Measurements from ENCODE around the gene TP53AIP1. TPM values are rescaled to one million over a fixed set of nuclear protein-coding genes. Genes with fewer than 3 reads are reported as not detected.

Gene TP53AIP1
- total and polyA plus RNA-seq, 2 experiments from 2014 or later, result 0.83 TPM; not detected in 1

DNA sequence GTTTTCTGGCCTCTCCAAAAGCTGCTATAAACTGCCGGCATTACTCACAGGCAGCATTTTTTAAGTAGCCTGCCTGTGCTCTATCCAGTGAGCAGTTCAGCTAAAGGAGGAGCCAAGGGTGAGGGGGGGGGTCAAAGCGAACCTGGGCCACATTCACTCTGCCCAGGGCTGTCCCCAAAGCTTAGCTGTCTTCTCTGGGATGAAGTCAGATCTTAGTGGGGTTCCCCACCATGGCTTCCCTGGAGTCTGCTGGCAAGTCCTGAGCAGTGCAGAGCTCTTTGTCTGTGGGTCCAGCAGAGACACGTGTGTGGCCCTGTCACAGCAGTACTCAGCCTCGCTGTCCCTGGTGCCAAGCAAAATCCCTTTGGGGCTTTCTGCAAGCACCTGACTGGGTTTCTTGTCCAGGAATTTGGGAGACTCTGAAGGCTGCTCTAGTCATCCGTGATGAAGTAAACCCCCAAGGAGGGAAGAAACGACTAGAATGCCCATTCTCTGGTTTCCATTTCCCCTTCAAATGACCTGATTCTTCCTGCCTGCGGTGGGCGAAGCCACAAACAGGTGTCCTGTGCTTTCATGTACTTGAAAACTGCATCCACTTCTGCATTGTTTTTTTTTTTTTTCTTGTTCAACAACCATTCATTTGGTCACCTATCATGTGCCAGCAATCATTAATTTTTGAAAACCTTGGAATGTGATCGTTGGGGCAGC lies 48.9 kb downstream of the TP53AIP1 start:
- H3K9me3 ChIP-seq (ENCODE audit: low read depth), result no peaks in the 10 kb centered on the region
- H3K4me1 ChIP-seq (ENCODE audit: low read depth), result peaks cover 74% of the 10 kb centered on the region
- DNase-seq (ENCODE audit: low read depth in 1 of 2, low spot score in 1 of 2), result no peak
- TF ChIP-seq, protein P1, sequence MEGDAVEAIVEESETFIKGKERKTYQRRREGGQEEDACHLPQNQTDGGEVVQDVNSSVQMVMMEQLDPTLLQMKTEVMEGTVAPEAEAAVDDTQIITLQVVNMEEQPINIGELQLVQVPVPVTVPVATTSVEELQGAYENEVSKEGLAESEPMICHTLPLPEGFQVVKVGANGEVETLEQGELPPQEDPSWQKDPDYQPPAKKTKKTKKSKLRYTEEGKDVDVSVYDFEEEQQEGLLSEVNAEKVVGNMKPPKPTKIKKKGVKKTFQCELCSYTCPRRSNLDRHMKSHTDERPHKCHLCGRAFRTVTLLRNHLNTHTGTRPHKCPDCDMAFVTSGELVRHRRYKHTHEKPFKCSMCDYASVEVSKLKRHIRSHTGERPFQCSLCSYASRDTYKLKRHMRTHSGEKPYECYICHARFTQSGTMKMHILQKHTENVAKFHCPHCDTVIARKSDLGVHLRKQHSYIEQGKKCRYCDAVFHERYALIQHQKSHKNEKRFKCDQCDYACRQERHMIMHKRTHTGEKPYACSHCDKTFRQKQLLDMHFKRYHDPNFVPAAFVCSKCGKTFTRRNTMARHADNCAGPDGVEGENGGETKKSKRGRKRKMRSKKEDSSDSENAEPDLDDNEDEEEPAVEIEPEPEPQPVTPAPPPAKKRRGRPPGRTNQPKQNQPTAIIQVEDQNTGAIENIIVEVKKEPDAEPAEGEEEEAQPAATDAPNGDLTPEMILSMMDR (IDR thresholded peaks at IDR 0.05; ENCODE audit: low read depth, low read length), result no peak
- H3K27ac ChIP-seq, result peak overlapping the region; percentile 87
- no peaks in the 10 kb centered on the region for H3K27me3 ChIP-seq
- no peaks in the 10 kb centered on the region for H3K36me3 ChIP-seq
- peak overlapping the region; percentile 76 for H3K4me3 ChIP-seq

DNA sequence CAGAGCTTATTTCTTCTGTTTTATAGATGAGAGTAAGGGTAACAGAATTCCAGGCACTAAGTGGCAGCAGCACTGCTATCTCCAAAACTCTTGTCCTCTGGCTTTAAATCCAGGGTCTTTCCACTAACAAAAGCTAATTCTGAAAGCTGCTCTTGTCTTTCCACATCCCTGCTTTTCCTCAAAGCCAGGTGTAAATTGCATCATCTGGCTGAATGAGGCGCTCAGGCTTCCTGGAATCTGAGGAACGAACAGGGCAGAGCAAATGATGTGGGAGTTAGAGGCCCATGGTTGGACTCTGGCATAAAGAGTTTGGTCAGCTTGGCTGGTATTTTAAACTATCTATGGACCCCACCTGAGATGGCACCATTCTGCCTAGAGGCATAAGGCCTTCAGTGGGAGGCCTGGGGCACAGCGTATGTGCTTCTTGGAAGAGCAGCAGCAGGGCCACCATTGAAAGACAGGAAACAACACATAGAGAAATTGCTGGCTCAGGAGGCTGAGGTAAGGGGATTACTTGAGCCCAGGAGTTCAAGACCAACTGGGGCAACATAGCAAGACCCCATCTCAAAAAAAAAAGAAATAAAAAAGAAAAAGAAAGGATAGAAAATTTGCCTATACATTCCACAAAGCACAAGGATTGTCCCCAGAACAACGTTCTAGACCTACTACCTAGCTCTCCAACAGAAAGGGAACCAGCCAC lies 49.7 kb downstream of the TP53AIP1 start:
- H3K36me3 ChIP-seq, result no peaks in the 10 kb centered on the region
- H3K27me3 ChIP-seq, result no peaks in the 10 kb centered on the region
- peak overlapping the region; percentile 76 for H3K4me3 ChIP-seq
- peaks cover 74% of the 10 kb centered on the region for H3K4me1 ChIP-seq (ENCODE audit: low read depth)
- H3K9me3 ChIP-seq (ENCODE audit: low read depth), result no peaks in the 10 kb centered on the region
- TF ChIP-seq, protein P1 (IDR thresholded peaks at IDR 0.05; ENCODE audit: low read depth, low read length), result no peak
- peak overlapping the region; percentile 87 for H3K27ac ChIP-seq
- no peak for DNase-seq (ENCODE audit: low read depth in 1 of 2, low spot score in 1 of 2)

DNA sequence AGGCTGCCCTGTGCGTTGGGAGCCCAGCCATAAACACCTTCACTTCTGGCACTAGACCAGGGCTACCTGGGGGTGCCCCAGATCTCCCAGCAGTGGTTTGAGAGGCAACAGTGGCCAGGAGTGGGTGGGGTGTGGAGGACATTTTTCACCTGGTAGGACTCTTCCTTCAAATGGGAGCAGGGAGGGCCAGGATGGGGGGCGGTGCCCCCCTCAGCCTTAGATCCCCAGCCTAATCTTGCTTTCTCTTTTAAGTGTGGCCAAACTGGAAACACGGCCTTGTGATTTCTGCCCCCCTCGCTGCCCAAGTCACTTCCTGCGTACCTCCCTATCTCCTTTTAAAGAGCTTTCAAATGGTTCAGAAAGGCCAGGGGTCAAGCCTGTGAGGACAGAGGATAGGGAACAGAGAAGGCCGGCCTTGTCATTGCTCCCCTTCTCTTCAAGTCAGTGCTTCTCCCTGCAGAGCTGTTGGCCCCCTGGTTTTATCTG lies 50.7 kb downstream of the TP53AIP1 start:
- Histone ChIP-seq H3K4me3 (peak overlapping the region; percentile 76), H3K4me1 (ENCODE audit: low read depth) (peaks cover 74% of the 10 kb centered on the region), H3K27ac (peak overlapping the region; percentile 87), H3K36me3 (no peaks in the 10 kb centered on the region), H3K27me3 (no peaks in the 10 kb centered on the region), H3K9me3 (ENCODE audit: low read depth) (no peaks in the 10 kb centered on the region)
- TF ChIP-seq, protein P1 (IDR thresholded peaks at IDR 0.05; ENCODE audit: low read depth, low read length), result no peak
- DNase-seq (ENCODE audit: low read depth in 1 of 2, low spot score in 1 of 2), result peak in 1 of 2 donors; percentile 68

DNA sequence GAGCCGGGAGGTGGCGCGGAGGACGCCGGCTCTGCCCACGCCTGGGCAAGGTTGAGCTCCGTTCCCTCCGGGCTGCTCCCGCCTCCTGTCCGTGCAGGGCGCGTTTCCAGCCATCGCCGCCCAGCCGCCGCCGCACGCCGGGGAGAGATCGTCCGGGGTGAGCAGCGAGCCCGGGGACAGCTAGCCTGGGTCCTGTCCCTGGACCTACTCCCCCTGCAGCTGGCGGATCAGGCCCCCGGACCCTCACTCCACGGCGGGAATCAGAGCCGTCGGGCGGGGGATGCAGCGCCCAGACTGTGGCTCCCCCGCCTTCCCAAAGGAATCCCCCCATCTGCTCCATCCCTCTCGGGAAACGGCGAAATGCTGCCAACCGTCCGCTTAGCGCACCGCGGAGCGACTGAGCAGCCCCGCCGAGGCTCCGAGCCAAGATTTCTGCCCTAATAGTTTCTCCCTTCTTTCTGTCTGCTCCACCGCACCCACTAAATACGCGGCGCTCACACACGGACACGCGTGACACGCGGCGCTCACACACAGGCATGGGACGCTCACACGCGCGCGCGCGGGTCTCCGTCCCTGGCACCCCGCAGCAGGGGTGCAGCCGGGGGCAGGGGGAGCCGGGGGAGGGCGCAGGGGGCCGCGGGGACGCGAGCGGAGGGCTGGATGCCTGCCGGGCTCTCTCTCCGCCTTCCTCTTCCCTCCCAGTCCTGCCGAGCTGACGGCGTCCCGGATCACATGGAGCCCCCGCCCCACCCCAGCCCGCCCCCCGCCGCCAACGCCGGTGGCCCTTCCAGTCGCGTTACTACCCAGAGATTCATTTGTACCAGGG lies 51.9 kb downstream of the TP53AIP1 start, which contains the start of gene KCNJ5:
Gene KCNJ5, plus strand, starts transcription at position 814 of the 826 bp plus-strand sequence. CDS start 19,918 bp downstream, outside the sequence.
- Histone ChIP-seq H3K4me3 (peak within 1 kb of the TSS; percentile 76), H3K27me3 (no peaks in the 10 kb centered on the region), H3K27ac (peak within 1 kb of the TSS; percentile 87), H3K4me1 (ENCODE audit: low read depth) (peaks cover 68% of the 10 kb centered on the region), H3K36me3 (no peaks in the 10 kb centered on the region), H3K9me3 (ENCODE audit: low read depth) (no peaks in the 10 kb centered on the region)
- TF ChIP-seq, protein P1 (IDR thresholded peaks at IDR 0.05; ENCODE audit: low read depth, low read length), result no peak
- peak in 1 of 2 donors; percentile 83 for DNase-seq (ENCODE audit: low read depth in 1 of 2, low spot score in 1 of 2)

DNA sequence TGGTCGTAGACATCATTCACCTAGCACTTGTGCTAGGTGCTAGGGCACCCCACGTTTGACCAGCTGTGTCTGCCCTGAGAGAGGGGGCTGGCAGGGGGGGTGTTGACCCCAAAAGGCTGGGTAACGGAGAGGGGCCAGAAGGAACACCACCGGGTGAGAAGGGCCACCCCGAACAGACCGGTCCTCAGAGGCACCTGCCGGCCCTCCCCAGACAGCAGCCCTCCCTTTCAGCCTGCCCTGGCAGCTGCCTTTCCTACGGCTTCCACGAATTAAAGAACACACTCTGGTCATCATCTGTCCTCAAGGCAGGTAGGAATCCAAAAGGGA lies 52.5 kb downstream of the TP53AIP1 start:
- TF ChIP-seq, protein P1 (IDR thresholded peaks at IDR 0.05; ENCODE audit: low read depth, low read length), result no peak
- Histone ChIP-seq H3K9me3 (ENCODE audit: low read depth) (no peaks in the 10 kb centered on the region), H3K36me3 (no peaks in the 10 kb centered on the region), H3K27me3 (no peaks in the 10 kb centered on the region), H3K4me3 (peak overlapping the region; percentile 76), H3K27ac (peak overlapping the region; percentile 87), H3K4me1 (ENCODE audit: low read depth) (peaks cover 62% of the 10 kb centered on the region)
- no peak for DNase-seq (ENCODE audit: low read depth in 1 of 2, low spot score in 1 of 2)
